SK-N-SH treated with all-trans-retinoic acid at 6 μM for 48 hours (cell line): ENCODE data around the gene GRK5.

Source experiments
- CREB5 ChIP-seq: fragments of 250-450 bp; sonication (Bioruptor Pico); IDR thresholded peaks from 2 replicates; pipeline ENCODE4 v1.5.1; 2020; ENCODE audit warnings: low read depth, mild to moderate bottlenecking, moderate library complexity
- CSRNP3 ChIP-seq: fragments of 250-450 bp; sonication (Bioruptor Pico); IDR thresholded peaks from 2 replicates; pipeline ENCODE4 v1.5.1; 2021; ENCODE audit warnings: mild to moderate bottlenecking, moderate library complexity
- ESRRG ChIP-seq: fragments of 250-450 bp; sonication (Bioruptor Pico); IDR thresholded peaks from 2 replicates; pipeline ENCODE4 v1.6.1; 2021; ENCODE audit warnings: mild to moderate bottlenecking
- PATZ1 ChIP-seq: fragments of 250-450 bp; sonication (Bioruptor Pico); IDR thresholded peaks from 2 replicates; pipeline ENCODE4 v1.8.0; 2020; ENCODE audit warnings: mild to moderate bottlenecking, moderate library complexity, borderline replicate concordance
- POU6F1 ChIP-seq: fragments of 250-450 bp; sonication (Bioruptor Pico); IDR thresholded peaks from 2 replicates; pipeline ENCODE4 v1.8.0; 2021; ENCODE audit warnings: low read depth, mild to moderate bottlenecking, moderate library complexity, borderline replicate concordance
- RARB ChIP-seq: fragments of 250-450 bp; sonication (Bioruptor Pico); IDR thresholded peaks from 2 replicates; pipeline ENCODE4 v1.8.0; 2021; ENCODE audit warnings: mild to moderate bottlenecking, moderate library complexity
- TSHZ2 ChIP-seq: fragments of 250-450 bp; sonication (Bioruptor Pico); IDR thresholded peaks from 2 replicates; pipeline ENCODE4 v1.5.0; 2020; ENCODE audit warnings: mild to moderate bottlenecking, moderate library complexity
- ZFP3 ChIP-seq: fragments of 250-450 bp; sonication (Bioruptor Pico); IDR thresholded peaks from 2 replicates; pipeline ENCODE4 v1.5.0; 2020; ENCODE audit warnings: mild to moderate bottlenecking, moderate library complexity
- ZFP30 ChIP-seq: fragments of 450-650 bp; formaldehyde crosslinking; IDR thresholded peaks from 2 replicates; pipeline ENCODE4 v1.5.0; 2022; ENCODE audit warnings: mild to moderate bottlenecking, moderate library complexity
- ZNF565 ChIP-seq: fragments of 450-650 bp; formaldehyde crosslinking; conservative IDR thresholded peaks from 2 replicates; pipeline ENCODE4 v1.5.0; 2020; ENCODE audit warnings: low read depth, mild to moderate bottlenecking, moderate library complexity

- no peak for TF ChIP-seq CSRNP3
- TF ChIP-seq ZFP3 (CRISPR knock-in tag): no peak
- no peak for TF ChIP-seq RARB (CRISPR knock-in tag)
- no peak for TF ChIP-seq ZFP30
- TF ChIP-seq TSHZ2 (CRISPR knock-in tag): no peak
- no peak for TF ChIP-seq POU6F1
- no peak for TF ChIP-seq CREB5 (CRISPR knock-in tag)
- TF ChIP-seq ESRRG (CRISPR knock-in tag): no peak
- TF ChIP-seq PATZ1 (CRISPR knock-in tag): no peak
- TF ChIP-seq ZNF565 (CRISPR knock-in tag): no peak
Measured at GRCh38 chr10:119452396-119452795, 245.0 kb downstream of the GRK5 start.
